Keratinocyte (primary cell): ENCODE results near the gene LST1. TPM values are rescaled to one million over a fixed set of nuclear protein-coding genes. Genes with fewer than 3 reads are reported as not detected.

Experiments used
- DNase-seq: peaks from one replicate; pipeline ENCODE4 v3.0.0-alpha.2; 2011; ENCODE audit warnings: low read depth, missing footprints, low spot score
- FAIRE-seq: peaks from 2 replicates; lab custom pipeline; 2011; peaks lifted over from hg19 to GRCh38; lab: Jason Lieb, UNC
- H2AFZ ChIP-seq: 2 replicates; pipeline ENCODE4 v1.6.0; 2012; ENCODE audit warnings: low read length, control low read depth, inconsistent platforms; ENCODE audit not compliant: control insufficient read depth
- H3K27ac ChIP-seq: 2 replicates; pipeline ENCODE4 v1.5.1; 2011; ENCODE audit warnings: low read length; ENCODE audit not compliant: control insufficient read depth, insufficient read depth
- H3K27me3 ChIP-seq: 3 replicates; pipeline ENCODE4 v1.6.0; 2011; ENCODE audit warnings: low read length; ENCODE audit not compliant: control insufficient read depth, insufficient read depth; ENCODE audit errors: extremely low read depth
- H3K36me3 ChIP-seq, 2 experiments: 2 replicates in 1 of 2; 3 replicates in 1 of 2; pipeline ENCODE4 v1.5.1; 2011; ENCODE audit warnings: low read length in 2 of 2, mild to moderate bottlenecking in 1 of 2; ENCODE audit not compliant: control insufficient read depth in 2 of 2, insufficient read depth in 2 of 2; ENCODE audit errors: extremely low read depth in 1 of 2
- H3K4me1 ChIP-seq: 3 replicates; pipeline ENCODE4 v1.5.1; 2011; ENCODE audit warnings: low read length; ENCODE audit not compliant: control insufficient read depth, insufficient read depth; ENCODE audit errors: extremely low read depth
- H3K4me2 ChIP-seq: 3 replicates; pipeline ENCODE4 v1.6.0; 2011; ENCODE audit warnings: low read depth, low read length; ENCODE audit not compliant: control insufficient read depth, insufficient read depth; ENCODE audit errors: extremely low read depth
- H3K4me3 ChIP-seq, 3 experiments: fragments of 200-600 bp in 1 of 3; sonication (generic) in 1 of 3; 2 replicates in 2 of 3; 3 replicates in 1 of 3; pipeline ENCODE4 v1.5.1; 2011 to 2016; ENCODE audit warnings: low read length in 3 of 3, mild to moderate bottlenecking in 3 of 3, control low read depth in 2 of 3, inconsistent platforms in 1 of 3, low read depth in 1 of 3, mixed read lengths in 1 of 3, mixed run types in 1 of 3, moderate library complexity in 1 of 3; ENCODE audit not compliant: control insufficient read depth in 2 of 3, insufficient read depth in 2 of 3; ENCODE audit errors: extremely low read depth in 1 of 3
- H3K79me2 ChIP-seq: 2 replicates; pipeline ENCODE4 v1.6.0; 2012; ENCODE audit warnings: low read length; ENCODE audit not compliant: control insufficient read depth, insufficient read depth
- H3K9ac ChIP-seq: 3 replicates; pipeline ENCODE4 v1.6.0; 2011; ENCODE audit warnings: low read length; ENCODE audit not compliant: control insufficient read depth, insufficient read depth; ENCODE audit errors: extremely low read depth
- H3K9me1 ChIP-seq: 3 replicates; pipeline ENCODE4 v1.6.0; 2011; ENCODE audit warnings: low read length; ENCODE audit not compliant: control insufficient read depth, insufficient read depth; ENCODE audit errors: extremely low read depth
- H3K9me3 ChIP-seq: 2 replicates; pipeline ENCODE4 v1.5.1; 2012; ENCODE audit warnings: low read depth, low read length; ENCODE audit not compliant: control insufficient read depth
- H4K20me1 ChIP-seq: 3 replicates; pipeline ENCODE4 v1.6.0; 2011; ENCODE audit warnings: low read length; ENCODE audit not compliant: control insufficient read depth, insufficient read depth; ENCODE audit errors: extremely low read depth
- EZH2 ChIP-seq: IDR thresholded peaks from one replicate; pipeline ENCODE4 v1.6.1; 2012; ENCODE audit warnings: inconsistent platforms, mild to moderate bottlenecking, low read length, moderate library complexity
- dilution Hi-C: fragments of 300-500 bp; cut with MboI; formaldehyde crosslinking; loops from one replicate; pipeline ENCODE4 v1.7.0; 2020; ENCODE audit warnings: low sequenced_read_pairs; ENCODE audit not compliant: extremely low pct_ligation_motif_present
- polyA plus RNA-seq, 5 experiments: library from polyadenylated mRNA; depleted of rRNA in 3 of 5; stranded (reverse) in 3 of 5; stranded (forward) in 1 of 5; unstranded in 1 of 5; fragments of >200 nt; gene quantifications; 1 replicate in 1 of 5; 2 replicates in 3 of 5; 3 replicates in 1 of 5; pipeline versions ENCODE4 v1.2.1 to v1.2.3, GENCODE V29; 2011 to 2012; ENCODE audit warnings: missing spikeins in 2 of 5, low read depth in 1 of 5, low replicate concordance in 1 of 5
- TF ChIP-seq, protein P1 (sequence below), 3 experiments: IDR thresholded peaks in 1 of 3; conservative IDR thresholded peaks in 1 of 3; optimal IDR thresholded peaks in 1 of 3; 2 replicates in 2 of 3; 3 replicates in 1 of 3; pipeline versions ENCODE3 to v1.5.1; 2011; ENCODE audit warnings: low read length in 3 of 3, mild to moderate bottlenecking in 3 of 3, moderate library complexity in 2 of 3, control low read depth in 1 of 3, inconsistent platforms in 1 of 3; ENCODE audit not compliant: insufficient read depth in 2 of 3; ENCODE audit errors: extremely low read depth in 1 of 3

LST1 gene
- polyA plus RNA-seq, 1 donor (not counting 4 experiments of a cell fraction or from before 2014, with no cell fraction given), result not detected

GRCh38 chr6:31578184-31579118 is 7.6 kb upstream of the LST1 start:
- Histone ChIP-seq H3K9ac (peak overlapping the region; percentile 26), H3K27me3 (no peaks in the 10 kb centered on the region), H3K9me3 (no peaks in the 10 kb centered on the region), H3K4me2 (peak overlapping the region; percentile 24), H3K79me2 (no peaks in the 10 kb centered on the region), H3K27ac (peak overlapping the region; percentile 70), H4K20me1 (no peaks in the 10 kb centered on the region), H2AFZ (no peak overlapping the region), H3K36me3 (no peaks in the 10 kb centered on the region), H3K4me3 (no peak overlapping the region), H3K4me1 (peaks cover 23% of the 10 kb centered on the region), H3K9me1 (no peaks in the 10 kb centered on the region)
- dilution Hi-C loops, result no loop called here
- DNase-seq (no peak), FAIRE-seq (no peak)
- no peak for TF ChIP-seq EZH2
- TF ChIP-seq, protein P1, sequence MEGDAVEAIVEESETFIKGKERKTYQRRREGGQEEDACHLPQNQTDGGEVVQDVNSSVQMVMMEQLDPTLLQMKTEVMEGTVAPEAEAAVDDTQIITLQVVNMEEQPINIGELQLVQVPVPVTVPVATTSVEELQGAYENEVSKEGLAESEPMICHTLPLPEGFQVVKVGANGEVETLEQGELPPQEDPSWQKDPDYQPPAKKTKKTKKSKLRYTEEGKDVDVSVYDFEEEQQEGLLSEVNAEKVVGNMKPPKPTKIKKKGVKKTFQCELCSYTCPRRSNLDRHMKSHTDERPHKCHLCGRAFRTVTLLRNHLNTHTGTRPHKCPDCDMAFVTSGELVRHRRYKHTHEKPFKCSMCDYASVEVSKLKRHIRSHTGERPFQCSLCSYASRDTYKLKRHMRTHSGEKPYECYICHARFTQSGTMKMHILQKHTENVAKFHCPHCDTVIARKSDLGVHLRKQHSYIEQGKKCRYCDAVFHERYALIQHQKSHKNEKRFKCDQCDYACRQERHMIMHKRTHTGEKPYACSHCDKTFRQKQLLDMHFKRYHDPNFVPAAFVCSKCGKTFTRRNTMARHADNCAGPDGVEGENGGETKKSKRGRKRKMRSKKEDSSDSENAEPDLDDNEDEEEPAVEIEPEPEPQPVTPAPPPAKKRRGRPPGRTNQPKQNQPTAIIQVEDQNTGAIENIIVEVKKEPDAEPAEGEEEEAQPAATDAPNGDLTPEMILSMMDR (optimal IDR thresholded peaks at IDR 0.05 in 1 of 3, IDR thresholded peaks at IDR 0.05 in 1 of 3, conservative IDR thresholded peaks at IDR 0.05 in 1 of 3; ENCODE audit: extremely low read depth in 1 of 3, insufficient read depth in 2 of 3, low read length in 3 of 3), result no peak

- dilution Hi-C loops, result no loop called here
- H3K27me3 ChIP-seq, result no peaks in the 10 kb centered on the region
- H3K4me1 ChIP-seq, result peaks cover 23% of the 10 kb centered on the region
- H3K79me2 ChIP-seq, result no peaks in the 10 kb centered on the region
- no peak overlapping the region for H2AFZ ChIP-seq
- FAIRE-seq (no peak), DNase-seq (no peak)
- H3K4me3 ChIP-seq, result no peak overlapping the region
- no peaks in the 10 kb centered on the region for H4K20me1 ChIP-seq
- no peaks in the 10 kb centered on the region for H3K9me3 ChIP-seq
- no peaks in the 10 kb centered on the region for H3K36me3 ChIP-seq
- peak overlapping the region; percentile 37 for H3K27ac ChIP-seq
- H3K4me2 ChIP-seq, result no peak overlapping the region
- H3K9ac ChIP-seq, result peak overlapping the region; percentile 5
- TF ChIP-seq, protein P1 (optimal IDR thresholded peaks at IDR 0.05 in 1 of 3, IDR thresholded peaks at IDR 0.05 in 1 of 3, conservative IDR thresholded peaks at IDR 0.05 in 1 of 3; ENCODE audit: extremely low read depth in 1 of 3, insufficient read depth in 2 of 3, low read length in 3 of 3), result no peak
- TF ChIP-seq EZH2, result no peak
- no peaks in the 10 kb centered on the region for H3K9me1 ChIP-seq
Observed at GRCh38 chr6:31579119-31579505, 7.0 kb upstream of the LST1 start.
